Stomach (tissue), 9 donors: ENCODE measurements around the gene DNASE1L2. TPM values are rescaled to one million over a fixed set of nuclear protein-coding genes. Genes with fewer than 3 reads are reported as not detected.
A peak's percentile ranks its signal among the peaks of the same experiment; 100 is the strongest.

Source experiments
- DNase-seq, 2 donors: peaks; one replicate each; pipeline versions ENCODE4 v3.0.0 to v3.0.0-alpha.2; 2013 to 2019
- H3K27ac ChIP-seq, 5 donors: fragments of 200-600 bp in 4 of 5; sonication (generic) in 4 of 5; one replicate each; pipeline ENCODE4 v1.5.1; 2013 to 2019; ENCODE audit warnings: mild to moderate bottlenecking in 1 of 5, moderate library complexity in 1 of 5
- H3K27me3 ChIP-seq, 3 donors: fragments of 200-600 bp; sonication (generic); one replicate each; pipeline ENCODE4 v1.5.1; 2017 to 2019; ENCODE audit warnings: mixed run types in 1 of 3
- H3K36me3 ChIP-seq, 4 donors: fragments of 200-600 bp; sonication (generic); 1 replicate in 3 of 4; 2 replicates in 1 of 4; pipeline ENCODE4 v1.5.1; 2016 to 2019
- H3K4me1 ChIP-seq, 4 donors: fragments of 200-600 bp; sonication (generic); one replicate each; pipeline ENCODE4 v1.5.1; 2016 to 2019
- H3K4me3 ChIP-seq, 4 donors: fragments of 200-600 bp; sonication (generic) in 3 of 4; one replicate each; pipeline ENCODE4 v1.5.1; 2016 to 2019; ENCODE audit warnings: mild to moderate bottlenecking in 1 of 4
- H3K9me3 ChIP-seq, 4 donors: fragments of 200-600 bp; sonication (generic); one replicate each; pipeline ENCODE4 v1.5.1; 2016 to 2019
- CTCF ChIP-seq, 7 experiments: fragments of 450-650 bp in 4 of 7; fragments of 200-600 bp in 3 of 7; sonication (generic) in 3 of 7; IDR thresholded peaks; one replicate each; pipeline ENCODE4 v1.5.1; 2016 to 2019; ENCODE audit warnings: antibody characterized with exemption in 7 of 7, control low read depth in 2 of 7, mild to moderate bottlenecking in 1 of 7
- EP300 ChIP-seq: sonication (generic); formaldehyde crosslinking; IDR thresholded peaks from one replicate; pipeline ENCODE4 v1.6.1; 2017; ENCODE audit warnings: antibody characterized with exemption
- POLR2A ChIP-seq, 4 donors: fragments of 450-650 bp; IDR thresholded peaks; one replicate each; pipeline ENCODE4 v1.6.1; 2016; ENCODE audit warnings: antibody characterized with exemption in 4 of 4, control low read depth in 2 of 4, mild to moderate bottlenecking in 1 of 4, moderate library complexity in 1 of 4
- POLR2AphosphoS5 ChIP-seq, 3 donors: sonication (generic); formaldehyde crosslinking; IDR thresholded peaks; one replicate each; pipeline ENCODE4 v1.6.1; 2016; ENCODE audit warnings: antibody characterized with exemption in 3 of 3
- WGBS, 5 donors: extraction: QIAGEN DNeasy Blood & Tissue Kit in 3 of 5; methylation state at CpG; one replicate each; pipeline versions ENCODE4 v1.1.5 to v1.1.7; 2013 to 2018; 5-methylcytosine and 5-hydroxymethylcytosine counted together
- intact Hi-C: fragments of 100-400 bp; cut with DNase I; formaldehyde crosslinking; loops from one replicate; pipeline ENCODE4 v1.15.1; 2023; ENCODE audit warnings: low total_unique reads
- polyA plus RNA-seq, 3 donors: library from polyadenylated mRNA; stranded (reverse); fragments of 200-250 nt; gene quantifications; one replicate each; pipeline ENCODE4 v1.2.3, GENCODE V29; 2013
- total RNA-seq, 5 donors: library from RNA; depleted of rRNA; stranded (reverse); fragments of >200 nt; gene quantifications; one replicate each; pipeline versions ENCODE4 v1.1.0 to v1.2.3, GENCODE V29; 2014 to 2016
- donor health status: healthy with polysubstance abuse.
- donor health status: Bipolar disorder and iron deficiency.
- donor health status: healthy.

Gene DNASE1L2
- total and polyA plus RNA-seq, 8 donors = 0.68 to 0.90 TPM; not detected in 6

- Histone ChIP-seq H3K36me3 (peaks cover 42 to 53% (median 49%) of the 10 kb centered on the region in 4 donors), H3K9me3 (no peaks in the 10 kb centered on the region), H3K27ac (peak within 1 kb of the TSS; percentile 88 to 99 (median 93)), H3K4me3 (peak within 1 kb of the TSS; percentile 67 to 75 (median 71)), H3K27me3 (no peaks in the 10 kb centered on the region), H3K4me1 (peaks cover 15 to 36% (median 29%) of the 10 kb centered on the region in 4 donors)
- intact Hi-C loops = loop anchor here (10.0 kb wide), 1 partner anchor 47 kb away; the partner anchor contains the start of gene MLST8
- 1 to 4% (median 1%) methylated on average over 18 to 88 of the region's 88 CpGs for WGBS, 5 donors
- DNase-seq = peak; percentile 98
- no peak for TF ChIP-seq EP300
- TF ChIP-seq CTCF (IDR thresholded peaks at IDR 0.05) = peak in 6 of 7 experiments; percentile 10 to 83 (median 70)
- peak; percentile 79 to 95 (median 87) for TF ChIP-seq POLR2AphosphoS5 (IDR thresholded peaks at IDR 0.05)
- TF ChIP-seq POLR2A (IDR thresholded peaks at IDR 0.05) = peak in 1 of 4 donors; percentile 36
Measured at GRCh38 chr16:2251296-2252111, 15.3 kb downstream of the DNASE1L2 start, which contains the start of gene ECI1. Gene ECI1 (minus strand): TSS chr16:2251587. CDS start chr16:2251566, 21 bp downstream.

GRCh38 chr16:2252806-2253148 lies 16.5 kb downstream of the DNASE1L2 start:
- H3K27ac ChIP-seq = peak overlapping the region in 1 of 5 donors; percentile 93
- DNase-seq = no peak
- intact Hi-C loops = loop anchor here (10.0 kb wide), 1 partner anchor 48 kb away; the partner anchor contains the start of gene MLST8

GRCh38 chr16:2253293-2253692 lies 17.0 kb downstream of the DNASE1L2 start:
- intact Hi-C loops = loop anchor here (10.0 kb wide), 1 partner anchor 48 kb away; the partner anchor contains the start of gene MLST8
- H3K4me1 ChIP-seq = peaks cover 15 to 36% (median 28%) of the 10 kb centered on the region in 4 donors
- DNase-seq = no peak
- H3K9me3 ChIP-seq = no peaks in the 10 kb centered on the region
- no peak overlapping the region for H3K4me3 ChIP-seq
- no peak for TF ChIP-seq POLR2AphosphoS5 (IDR thresholded peaks at IDR 0.05)
- no peak for TF ChIP-seq CTCF (IDR thresholded peaks at IDR 0.05)
- no peak for TF ChIP-seq EP300
- no peak for TF ChIP-seq POLR2A (IDR thresholded peaks at IDR 0.05)
- H3K36me3 ChIP-seq = peaks cover 55 to 64% (median 59%) of the 10 kb centered on the region in 4 donors
- 82 to 89% (median 88%) methylated on average over 11 of the region's 11 CpGs for WGBS, 5 donors
- H3K27ac ChIP-seq = no peak overlapping the region
- H3K27me3 ChIP-seq = no peaks in the 10 kb centered on the region

More at GRCh38 chr16:2252806-2253148, 16.5 kb downstream of the DNASE1L2 start:
- no peaks in the 10 kb centered on the region for H3K27me3 ChIP-seq
- H3K4me3 ChIP-seq = no peak overlapping the region
- H3K4me1 ChIP-seq = peaks cover 15 to 36% (median 29%) of the 10 kb centered on the region in 4 donors
- TF ChIP-seq POLR2A (IDR thresholded peaks at IDR 0.05) (no peak), CTCF (IDR thresholded peaks at IDR 0.05) (no peak), POLR2AphosphoS5 (IDR thresholded peaks at IDR 0.05) (no peak)
- H3K9me3 ChIP-seq = no peaks in the 10 kb centered on the region
- WGBS, 5 donors = 91 to 93% (median 91%) methylated on average over 7 of the region's 7 CpGs
- peaks cover 50 to 58% (median 54%) of the 10 kb centered on the region in 4 donors for H3K36me3 ChIP-seq

- Histone ChIP-seq H3K4me3 (no peak overlapping the region), H3K36me3 (peaks cover 80 to 93% (median 92%) of the 10 kb centered on the region in 4 donors), H3K9me3 (no peaks in the 10 kb centered on the region), H3K27ac (no peak overlapping the region), H3K4me1 (peaks cover 6 to 13% (median 11%) of the 10 kb centered on the region in 4 donors), H3K27me3 (no peaks in the 10 kb centered on the region)
- no peak for TF ChIP-seq CTCF (IDR thresholded peaks at IDR 0.05)
- TF ChIP-seq EP300 = no peak
- no peak for TF ChIP-seq POLR2AphosphoS5 (IDR thresholded peaks at IDR 0.05)
- TF ChIP-seq POLR2A (IDR thresholded peaks at IDR 0.05) = no peak
- intact Hi-C loops = loop anchor here (10.0 kb wide), 1 partner anchor 52 kb away; the partner anchor contains the start of gene MLST8
- no peak for DNase-seq
- WGBS, 5 donors = 86 to 89% (median 88%) methylated on average over 12 of the region's 12 CpGs
Measured at GRCh38 chr16:2256531-2257140, 20.4 kb downstream of the DNASE1L2 start.
